ENCODE measurements around the gene KIAA0930.

KIAA0930 gene

DNA sequence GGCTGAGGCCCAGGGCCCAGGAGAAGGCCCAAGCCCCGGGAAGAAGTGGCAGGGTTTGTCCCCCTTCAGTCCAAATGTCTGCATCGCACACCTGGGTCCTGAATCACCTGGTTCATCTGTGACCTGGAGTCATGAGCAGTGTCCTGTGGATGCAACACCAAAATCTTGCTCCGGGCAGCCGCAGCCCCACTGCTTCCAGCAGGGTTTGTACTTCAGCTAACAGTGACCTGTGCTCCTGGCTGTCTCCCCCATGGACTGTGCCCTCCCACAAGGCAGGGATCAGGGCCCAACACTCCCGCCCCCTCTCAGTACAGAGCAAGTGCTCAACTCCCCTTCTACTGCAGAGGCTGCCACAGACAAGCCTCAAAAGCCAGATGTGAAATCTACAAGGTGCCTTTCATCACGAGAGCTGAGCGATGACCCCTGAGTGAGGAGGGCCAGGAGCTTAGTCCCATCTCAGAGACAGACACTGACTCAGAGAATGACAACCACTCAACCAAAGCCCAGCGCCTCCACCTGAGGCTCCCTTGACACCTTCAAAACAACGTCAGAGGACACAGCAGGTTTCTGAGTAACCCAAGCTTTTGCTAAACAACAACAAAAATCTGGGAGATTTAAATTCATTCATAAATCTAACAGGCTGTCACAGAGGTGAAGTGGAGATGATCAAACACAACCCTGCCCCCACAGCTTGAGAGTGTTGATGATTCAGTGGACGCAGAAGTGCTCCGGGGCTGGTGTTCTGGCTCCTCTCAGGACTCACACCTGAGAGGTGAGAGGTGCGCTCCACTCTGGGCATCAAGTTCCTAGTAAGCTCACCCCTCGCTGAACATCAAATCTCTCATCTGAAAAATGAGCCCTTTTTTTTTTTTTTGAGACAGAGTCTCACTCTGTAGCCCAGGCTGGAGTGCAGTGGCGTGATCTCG is 3.4 kb downstream of the KIAA0930 start:
- DNase-seq = no peak

DNA sequence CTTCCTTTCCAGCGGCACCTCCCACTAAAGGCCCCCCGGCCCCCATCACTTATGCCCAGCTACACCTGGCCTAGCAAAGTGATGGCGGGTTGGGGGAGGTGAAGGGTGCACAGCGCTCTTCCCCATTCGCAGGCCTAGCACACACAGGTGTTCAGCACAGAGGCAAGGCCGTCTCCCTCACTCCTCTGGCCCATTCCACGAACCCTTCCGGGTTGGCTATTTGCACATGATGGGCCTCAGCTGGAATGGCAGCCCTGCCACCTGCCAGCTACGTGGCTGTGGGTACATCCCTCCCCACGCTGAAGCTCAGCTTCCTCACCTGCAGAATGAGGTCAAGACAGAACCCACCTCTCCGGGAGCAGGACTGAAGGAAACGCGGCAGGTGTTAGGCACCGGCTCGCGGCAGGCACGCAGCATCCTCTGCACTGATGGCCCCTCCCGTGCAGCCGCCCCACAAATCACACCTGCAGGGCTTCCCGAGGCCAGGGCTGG is 4.8 kb downstream of the KIAA0930 start:
- DNase-seq = no peak

DNA sequence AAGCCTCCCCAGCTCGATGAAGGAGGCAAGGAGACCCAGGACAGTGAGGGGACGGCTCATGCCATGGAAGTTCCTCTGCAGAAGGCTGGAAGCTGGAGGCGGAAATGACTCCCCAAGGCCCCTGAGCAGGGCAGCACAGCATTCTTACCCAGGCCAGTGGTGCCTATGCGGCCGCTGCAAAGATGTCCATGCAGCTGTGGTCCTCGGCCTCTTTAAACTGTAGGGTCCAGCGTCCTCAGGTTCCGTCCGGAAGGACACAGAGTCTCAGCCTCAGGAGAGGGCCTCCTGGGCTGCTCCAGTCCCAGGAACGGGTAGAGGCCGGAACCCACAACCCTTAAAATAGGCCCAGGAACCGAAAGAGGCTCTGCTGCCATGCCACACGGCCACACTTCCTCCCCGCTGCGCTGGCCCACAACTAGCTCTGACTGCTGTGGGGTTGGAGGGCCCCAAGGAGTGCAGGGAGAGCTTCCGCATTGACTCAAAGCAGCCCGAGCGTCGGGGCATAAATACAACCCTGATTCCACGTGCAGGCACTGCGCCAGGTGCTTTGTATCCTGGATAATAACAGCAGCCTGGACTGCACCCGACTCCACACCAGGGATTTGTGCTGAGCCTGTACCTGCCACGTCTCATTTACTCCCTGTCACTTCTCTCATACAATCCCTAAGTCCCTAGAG is 5.5 kb downstream of the KIAA0930 start:
- DNase-seq = peak in 8 of 14 donors; percentile 16 to 67 (median 48)

DNA sequence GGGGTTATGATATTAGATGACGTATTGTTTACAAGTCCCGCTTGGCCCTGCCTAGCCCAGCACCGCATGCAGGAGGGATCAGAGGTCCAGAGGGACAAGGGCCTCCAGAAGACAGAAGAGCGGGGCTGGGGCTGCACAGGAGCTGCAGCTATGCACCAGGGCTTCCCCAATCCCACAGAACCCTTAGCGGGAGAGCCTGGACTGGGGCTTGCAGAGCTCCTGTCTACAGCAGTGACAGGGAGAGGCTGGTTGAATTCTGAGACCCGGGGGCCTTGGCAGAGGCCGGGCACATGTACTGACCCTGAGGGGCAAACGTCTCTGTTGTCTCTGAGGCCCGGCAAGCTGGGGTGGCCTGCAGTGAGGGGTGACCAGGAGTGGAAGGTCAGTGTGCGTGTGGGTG is 6.9 kb downstream of the KIAA0930 start:
- DNase-seq = no peak

DNA sequence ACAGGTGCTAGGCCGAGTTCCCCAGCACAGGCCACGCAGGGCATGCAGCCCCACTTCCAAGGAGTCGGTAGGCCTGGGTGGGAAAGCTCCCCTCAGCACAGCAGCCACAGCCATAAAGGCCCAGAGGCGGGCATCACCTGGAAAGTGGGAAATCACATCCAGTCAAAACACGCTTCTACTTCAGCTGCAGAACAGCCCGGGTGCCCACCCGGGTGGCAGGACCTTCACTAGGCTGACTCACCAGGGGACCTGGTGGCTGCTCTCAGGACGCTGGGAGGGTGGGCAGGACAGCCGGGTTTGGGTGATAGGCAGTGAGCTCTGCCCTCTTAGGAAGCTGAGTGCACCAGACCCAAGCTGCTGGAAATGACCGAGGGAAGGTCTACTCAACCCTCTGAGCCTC is 7.3 kb downstream of the KIAA0930 start:
- DNase-seq = no peak

DNA sequence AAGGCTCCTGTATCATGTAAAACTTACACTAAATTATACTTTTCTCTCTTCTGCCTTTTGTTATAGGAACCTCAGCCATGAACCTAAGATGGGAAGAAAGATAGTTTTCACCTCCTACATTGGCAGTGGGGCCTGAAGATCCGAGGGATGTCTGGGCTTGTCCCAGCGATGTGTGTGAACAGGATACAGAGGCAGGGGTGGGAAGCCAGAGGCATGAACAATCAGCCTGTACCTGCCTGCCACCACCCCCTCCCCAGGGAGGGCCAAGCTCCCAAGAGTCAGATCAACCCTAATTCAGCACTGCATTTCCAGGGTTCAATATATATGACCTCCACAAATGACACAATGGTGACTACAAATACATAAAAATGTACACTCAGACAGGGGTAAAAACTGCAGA is 9.4 kb downstream of the KIAA0930 start:
- no peak for DNase-seq

DNA sequence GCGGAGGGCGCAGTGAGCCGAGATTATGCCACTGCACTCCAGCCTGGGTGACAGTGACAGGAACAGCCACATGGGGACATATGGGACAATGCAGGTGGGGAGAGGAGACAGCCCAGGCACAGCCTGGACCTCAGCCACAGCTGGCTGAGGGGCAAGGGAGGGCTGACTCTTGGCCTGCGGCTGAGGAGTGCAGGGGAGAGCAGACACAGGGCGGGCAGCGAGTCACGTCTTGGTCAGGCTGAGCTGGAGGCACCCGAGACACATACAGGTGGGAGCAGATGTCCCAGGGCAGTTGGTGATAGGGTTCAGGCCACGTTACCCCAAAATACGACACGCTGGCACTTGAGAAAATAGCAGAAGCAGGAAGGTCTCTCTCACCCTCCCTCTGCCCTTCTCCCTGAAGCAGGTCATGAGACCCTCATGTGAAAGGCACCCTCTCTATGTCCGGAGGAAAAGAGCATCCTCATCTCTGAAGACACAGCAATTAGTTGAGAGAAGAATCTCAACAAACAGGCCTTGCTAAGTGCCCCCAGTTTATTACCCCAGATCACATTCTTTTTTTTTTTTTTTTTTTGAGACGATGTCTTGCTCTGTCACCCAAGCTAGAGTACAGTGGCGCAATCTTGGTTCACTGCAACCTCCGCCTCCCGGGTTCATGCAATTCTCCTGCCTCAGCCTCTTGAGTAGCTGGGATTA is 10.5 kb downstream of the KIAA0930 start:
- DNase-seq = peak in 1 of 14 donors; percentile 10

DNA sequence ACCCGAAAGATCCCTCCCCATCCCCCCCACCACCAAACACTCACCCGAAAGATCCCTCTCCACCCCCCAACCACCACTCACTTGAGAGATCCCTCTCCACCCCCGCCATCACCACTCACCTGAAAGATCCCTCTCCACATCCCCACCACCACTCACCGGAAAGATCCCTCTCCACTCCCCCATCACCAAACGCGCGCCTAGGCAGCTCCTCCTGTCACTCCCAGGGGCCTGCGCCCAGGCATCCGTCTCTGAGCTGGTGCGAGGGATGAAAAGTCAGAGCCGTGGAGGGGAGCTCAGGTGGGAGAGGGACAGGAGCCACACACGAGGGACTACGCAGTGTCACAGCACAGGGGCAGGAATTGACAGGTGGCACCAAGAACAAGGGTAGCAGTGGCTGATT is 11.5 kb downstream of the KIAA0930 start:
- no peak for DNase-seq

DNA sequence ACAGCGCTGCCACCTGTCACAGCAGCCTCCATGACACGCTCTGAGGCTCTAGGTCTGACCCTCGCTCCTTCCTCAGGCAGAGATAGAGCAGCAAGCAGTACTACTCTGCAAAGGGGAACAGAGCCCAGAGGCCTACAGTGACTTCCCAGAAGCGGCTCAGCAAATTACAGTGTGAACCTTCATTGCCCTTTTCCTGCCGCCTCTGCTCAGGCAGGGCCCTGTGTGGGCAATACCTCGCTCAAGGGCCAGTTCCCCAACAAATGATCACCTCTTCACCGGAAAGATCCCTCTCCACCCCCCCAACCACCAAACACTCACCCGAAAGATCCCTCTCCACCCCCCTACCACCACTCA is 12.3 kb downstream of the KIAA0930 start:
- DNase-seq = no peak

DNA sequence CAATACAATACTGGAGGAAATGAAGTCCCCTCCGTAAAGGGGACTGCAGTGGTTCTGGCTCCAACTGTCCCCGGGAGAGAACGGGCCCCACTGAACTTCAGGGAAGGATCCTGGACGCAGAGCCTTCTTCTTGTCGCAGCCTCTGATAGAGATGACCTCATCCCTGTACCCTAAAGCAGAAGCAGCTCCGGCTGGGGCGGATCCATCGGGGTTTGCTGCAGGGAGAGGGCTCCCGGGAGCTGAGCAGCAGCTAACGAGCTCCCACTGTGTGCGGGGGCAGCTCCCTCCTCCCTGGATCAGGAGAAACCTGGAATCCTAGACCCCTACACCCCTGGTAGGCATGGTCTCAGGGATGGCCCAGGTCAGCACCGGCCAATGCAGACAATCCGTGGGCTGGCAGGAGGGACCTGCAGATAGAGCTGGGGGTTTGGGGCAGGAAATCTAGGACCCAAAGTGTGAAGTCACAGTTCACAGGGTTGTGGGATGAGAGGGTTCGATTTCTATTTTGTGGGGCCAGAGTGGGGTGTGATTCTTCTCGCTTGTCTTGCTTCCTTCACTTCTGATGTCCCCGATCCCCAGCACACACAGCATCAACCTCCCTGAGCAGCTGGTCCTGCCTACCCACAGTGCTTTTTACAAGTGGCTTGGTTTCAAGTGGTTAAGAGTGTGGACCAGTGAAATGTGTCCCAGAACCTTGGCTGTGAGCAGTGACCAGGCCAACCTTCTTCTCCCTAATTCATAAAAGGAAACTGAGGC is 12.9 kb downstream of the KIAA0930 start:
- DNase-seq = peak in 6 of 14 donors; percentile 18 to 53 (median 36)

DNA sequence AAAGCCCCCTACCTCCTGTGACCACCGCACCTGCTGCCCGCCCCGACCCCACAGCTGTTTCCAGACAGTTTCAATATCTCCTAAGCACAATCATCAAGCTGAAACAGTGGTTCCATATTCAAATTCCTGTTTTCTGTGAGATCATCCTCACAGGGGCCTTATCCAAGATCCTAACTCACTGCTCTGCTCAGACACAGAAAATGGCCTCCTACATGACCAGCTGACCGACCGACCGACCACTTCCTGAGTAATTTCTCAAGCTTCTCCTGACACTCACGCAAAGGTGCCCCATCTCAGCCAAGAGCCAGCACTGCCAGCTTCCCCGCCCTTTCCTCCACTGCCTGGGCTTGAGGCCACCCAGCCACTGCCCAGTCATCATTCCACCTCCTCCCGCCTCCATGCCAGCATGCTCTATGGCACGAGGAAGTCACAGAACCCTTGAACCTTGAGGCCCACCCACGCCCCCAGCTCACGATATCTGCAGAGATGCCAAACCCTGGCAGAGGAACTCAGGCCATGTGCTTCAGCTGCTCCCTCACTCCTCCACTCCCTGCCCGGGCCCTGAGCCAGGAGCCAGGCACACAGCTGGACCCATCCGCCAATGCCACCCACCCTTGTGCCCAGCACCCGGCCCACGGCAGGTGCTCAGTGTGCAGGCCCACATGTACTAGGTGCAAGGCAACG is 14.0 kb downstream of the KIAA0930 start:
- peak in 9 of 14 donors; percentile 24 to 83 (median 48) for DNase-seq

DNA sequence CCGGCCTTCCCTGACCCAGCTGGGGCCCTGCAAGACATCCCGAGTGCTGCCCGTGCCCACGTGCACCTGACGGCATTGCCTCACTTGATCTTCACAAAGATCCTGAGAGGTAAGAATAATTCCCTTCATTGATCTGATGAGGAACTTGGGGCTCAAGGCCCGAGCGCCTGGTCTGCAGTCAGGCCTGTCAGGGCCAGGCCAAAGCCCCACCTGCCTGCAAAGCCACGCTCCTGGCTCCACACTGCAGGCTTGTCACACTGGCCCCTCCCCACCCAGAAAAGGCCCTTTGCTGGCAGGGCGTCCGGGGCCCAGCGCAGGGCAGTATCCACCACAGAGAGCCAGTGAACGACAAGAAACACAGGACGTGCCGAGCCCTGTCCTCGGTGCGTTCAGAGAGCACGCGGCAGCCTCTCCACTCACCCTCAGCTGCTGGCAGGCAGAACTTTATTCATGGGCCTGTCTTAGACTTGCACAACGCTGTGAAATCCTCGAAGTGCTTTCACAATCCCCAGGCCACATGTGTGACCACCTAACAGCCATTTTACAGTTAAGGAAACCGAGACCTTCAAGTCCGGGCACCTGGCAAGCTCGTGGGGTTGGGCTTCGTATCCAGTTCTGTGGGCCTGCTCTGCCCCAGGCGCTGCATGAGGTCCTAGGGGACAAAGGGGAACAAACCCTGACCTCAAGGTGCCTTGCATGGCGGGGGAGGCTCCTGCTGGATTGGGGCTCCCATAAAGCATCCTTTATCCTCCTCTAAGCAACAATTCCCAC is 14.8 kb downstream of the KIAA0930 start:
- DNase-seq = peak in 10 of 14 donors; percentile 26 to 74 (median 60)

DNA sequence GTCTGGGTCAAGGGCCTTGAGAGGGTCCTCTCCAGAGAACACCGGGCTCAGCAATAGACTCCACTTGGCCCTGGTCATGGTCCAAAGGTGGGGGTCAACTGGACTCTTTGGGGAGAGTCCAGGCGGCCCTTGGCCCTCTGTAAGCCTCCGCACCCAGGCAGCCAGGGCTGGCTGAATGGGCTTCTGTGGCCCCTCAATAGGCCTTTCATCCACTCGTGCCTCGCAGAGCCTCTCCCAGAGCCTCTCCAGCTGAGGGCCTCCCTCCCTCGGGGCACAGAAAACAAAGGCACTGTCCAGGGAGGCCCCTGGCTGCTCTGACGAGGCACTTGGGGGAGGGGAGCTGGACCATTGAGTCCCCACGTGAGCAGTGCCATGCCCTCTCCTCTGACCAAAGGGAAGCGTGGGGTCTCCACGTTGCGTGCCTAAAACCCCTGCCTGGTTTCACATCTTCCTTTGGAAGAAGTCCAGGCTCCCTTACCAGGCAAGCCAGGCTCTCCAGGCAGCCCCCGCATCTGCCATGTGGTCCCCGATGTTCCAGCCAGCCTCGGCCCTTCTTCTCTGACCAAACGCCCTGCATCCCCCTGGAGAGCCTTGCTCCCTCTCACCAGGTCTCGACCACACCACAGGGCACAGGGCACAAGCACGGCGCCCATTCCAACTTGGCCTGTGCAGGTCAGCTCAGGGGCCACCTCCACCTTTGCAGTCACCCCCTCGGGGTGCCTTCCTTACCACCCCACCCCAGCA is 15.5 kb downstream of the KIAA0930 start:
- DNase-seq = peak in 13 of 14 donors; percentile 22 to 91 (median 83)

DNA sequence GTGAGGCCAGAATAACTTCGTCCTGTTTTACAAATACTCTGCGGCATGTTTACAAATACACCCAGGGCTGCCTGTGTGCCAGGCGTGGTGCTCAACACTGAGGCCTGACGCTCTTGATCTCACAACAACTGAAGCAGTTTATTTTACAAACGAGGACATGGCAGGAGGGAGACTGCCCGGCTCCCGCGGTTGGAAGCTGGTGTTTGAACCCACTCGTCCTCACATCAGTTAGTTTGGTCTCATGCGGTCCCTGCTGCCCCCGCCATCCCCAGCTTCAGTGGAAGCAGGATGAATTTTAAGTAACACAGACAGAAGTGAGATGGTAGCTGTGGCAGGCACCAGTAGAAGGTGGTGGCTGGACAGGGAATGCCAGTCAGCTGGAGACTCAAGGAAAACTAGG is 16.4 kb downstream of the KIAA0930 start:
- peak in 3 of 14 donors; percentile 36 to 61 (median 55) for DNase-seq

DNA sequence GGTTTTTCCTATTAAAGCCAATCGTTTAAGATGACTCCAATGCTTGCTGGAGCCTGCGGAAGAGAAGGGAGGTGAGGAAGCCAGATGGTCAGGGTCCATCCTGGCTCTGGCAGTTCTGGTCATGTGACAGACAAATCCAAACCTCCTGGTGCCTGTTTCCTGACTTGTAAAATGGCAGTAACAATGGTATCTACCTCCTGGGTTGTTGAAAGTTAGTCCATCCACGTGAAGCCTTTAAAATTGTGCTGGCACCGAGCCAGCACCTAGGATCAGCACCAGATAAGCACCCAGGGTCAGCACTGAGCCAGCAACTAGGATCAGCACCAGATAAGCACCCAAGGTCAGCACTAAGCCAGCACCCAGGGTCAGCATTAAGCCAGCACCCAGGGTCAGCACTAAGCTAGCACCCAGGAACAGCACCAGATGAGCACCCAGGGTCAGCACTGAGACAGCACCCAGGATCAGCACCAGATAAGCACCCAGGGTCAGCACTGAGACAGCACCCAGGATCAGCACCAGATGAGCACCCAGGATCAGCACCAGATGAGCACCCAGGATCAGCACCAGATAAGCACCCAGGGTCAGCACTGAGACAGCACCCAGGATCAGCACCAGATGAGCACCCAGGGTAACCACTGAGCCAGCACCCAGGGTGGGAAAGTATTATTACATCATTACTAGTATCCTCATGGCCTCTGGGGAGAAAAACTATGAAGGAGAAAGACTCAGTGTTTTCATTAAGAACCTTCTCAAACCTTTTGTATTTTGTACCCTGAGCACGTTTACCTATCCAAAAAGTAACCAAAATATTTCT is 17.2 kb downstream of the KIAA0930 start:
- no peak for DNase-seq

DNA sequence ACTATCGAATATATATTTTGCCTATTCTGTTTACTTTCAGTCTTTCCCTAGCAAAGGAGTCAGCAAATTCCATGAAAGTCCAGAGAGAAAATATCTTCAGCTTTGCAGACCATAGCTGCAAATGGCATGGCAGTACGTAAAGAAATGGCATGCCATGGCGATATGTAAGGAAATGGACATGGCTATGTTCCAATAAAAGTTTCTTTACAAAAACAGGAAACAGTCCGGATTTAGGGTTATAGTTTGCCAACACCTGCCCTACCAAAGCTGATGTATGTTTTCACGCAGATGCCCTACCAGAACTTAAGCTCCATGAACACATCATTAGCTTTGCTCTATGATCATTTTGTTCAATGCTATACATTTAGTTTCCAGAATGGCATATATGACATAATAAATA is 19.5 kb downstream of the KIAA0930 start:
- DNase-seq = no peak

DNA sequence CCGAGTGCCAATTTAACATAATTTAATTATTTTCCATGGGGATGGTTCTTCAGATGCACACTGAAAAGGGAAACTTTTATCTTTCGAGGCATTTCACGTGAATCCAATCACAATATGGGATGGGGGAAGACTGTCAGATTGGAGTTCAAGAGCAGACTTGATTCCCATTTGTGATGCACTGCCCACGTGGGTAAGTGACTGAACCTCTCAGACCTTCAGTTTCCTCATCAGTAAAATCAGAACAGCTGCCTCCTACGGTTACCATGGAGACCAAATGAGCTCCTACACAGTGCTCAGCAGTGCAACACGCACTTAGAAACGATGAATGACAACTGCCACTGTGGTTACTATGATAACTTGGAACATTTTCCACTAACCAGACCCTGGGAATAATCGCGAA is 21.7 kb downstream of the KIAA0930 start:
- no peak for DNase-seq

DNA sequence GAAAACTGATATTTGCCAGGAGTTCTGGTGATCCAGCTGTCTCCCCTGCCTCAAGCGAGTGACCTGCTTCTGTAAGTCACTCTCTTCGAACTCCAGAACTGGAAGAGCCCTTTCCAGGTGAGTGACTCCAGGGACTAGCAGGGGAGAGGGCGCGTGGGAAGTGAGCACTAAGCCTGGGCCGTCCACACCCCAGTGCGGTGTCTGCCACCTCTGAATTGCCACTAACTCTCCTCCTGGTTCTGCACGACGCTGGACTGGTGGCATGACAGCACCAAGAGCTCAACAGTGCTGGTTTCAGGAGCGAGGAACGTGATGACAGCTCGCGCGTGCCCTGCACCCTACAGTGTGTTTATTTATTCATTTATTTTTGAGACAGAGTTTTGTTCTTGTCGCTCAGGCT is 22.9 kb downstream of the KIAA0930 start:
- DNase-seq = no peak

DNA sequence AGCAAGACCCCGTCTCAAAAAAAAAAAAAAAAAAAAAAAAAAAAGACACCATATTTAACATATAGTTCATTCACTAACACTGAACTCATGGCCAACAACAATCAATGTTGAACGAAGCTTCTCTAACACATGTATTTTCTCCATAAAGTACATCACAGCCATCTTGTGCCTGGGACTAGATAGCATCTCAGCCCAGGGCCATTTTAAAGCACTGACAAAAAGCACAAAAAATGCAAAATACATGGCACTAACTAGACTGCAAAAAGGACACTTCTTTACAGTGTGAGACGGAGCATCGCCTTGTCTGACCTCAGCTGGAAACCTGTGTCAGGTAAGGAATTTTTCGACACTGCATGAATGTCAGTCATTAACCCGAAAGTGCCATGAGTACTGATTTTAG is 23.3 kb downstream of the KIAA0930 start:
- DNase-seq = no peak

Data from C1 segment of cervical spinal cord (tissue), 14 donors.